Osteoblast (primary cell): ENCODE results near the gene RREB1. TPM values are rescaled to one million over a fixed set of nuclear protein-coding genes. Genes with fewer than 3 reads are reported as not detected.

Experiments used
- DNase-seq: peaks from one replicate; pipeline ENCODE4 v3.0.0; 2011; ENCODE audit warnings: low spot score, mixed read lengths; ENCODE audit not compliant: insufficient read length; ENCODE audit errors: missing footprints
- H2AFZ ChIP-seq: 2 replicates; pipeline ENCODE4 v1.6.0; 2011; ENCODE audit warnings: mild to moderate bottlenecking, low read length
- H3K27ac ChIP-seq: 2 replicates; pipeline ENCODE4 v1.5.1; 2011; ENCODE audit warnings: mild to moderate bottlenecking, low read depth, low read length, moderate library complexity
- H3K27me3 ChIP-seq: 2 replicates; pipeline ENCODE4 v1.6.0; 2012; ENCODE audit warnings: mild to moderate bottlenecking, control low read depth, inconsistent platforms, low read length, moderate library complexity; ENCODE audit not compliant: insufficient read depth
- H3K36me3 ChIP-seq: 2 replicates; pipeline ENCODE4 v1.5.1; 2011; ENCODE audit warnings: mild to moderate bottlenecking, low read length, control low read depth, moderate library complexity; ENCODE audit not compliant: insufficient read depth
- H3K4me1 ChIP-seq: 2 replicates; pipeline ENCODE4 v1.5.1; 2011; ENCODE audit warnings: mild to moderate bottlenecking, low read length, control low read depth, moderate library complexity; ENCODE audit not compliant: insufficient read depth
- H3K4me2 ChIP-seq: 2 replicates; pipeline ENCODE4 v1.6.0; 2011; ENCODE audit warnings: mild to moderate bottlenecking, low read length; ENCODE audit not compliant: insufficient read depth
- H3K4me3 ChIP-seq: fragments of 200-600 bp; sonication (generic); 3 replicates; pipeline ENCODE4 v1.5.1; 2012; ENCODE audit warnings: mild to moderate bottlenecking, low read length, inconsistent platforms; ENCODE audit not compliant: insufficient read depth
- H3K79me2 ChIP-seq: 2 replicates; pipeline ENCODE4 v1.6.0; 2012; ENCODE audit warnings: mild to moderate bottlenecking, low read length, control low read depth, inconsistent platforms; ENCODE audit not compliant: insufficient read depth
- H3K9me3 ChIP-seq: 2 replicates; pipeline ENCODE4 v1.5.1; 2011; ENCODE audit warnings: low read depth, low read length, control low read depth
- H4K20me1 ChIP-seq: 2 replicates; pipeline ENCODE4 v1.6.0; 2012; ENCODE audit warnings: mild to moderate bottlenecking, low read length, control low read depth; ENCODE audit not compliant: insufficient read depth
- total RNA-seq: library from RNA; depleted of rRNA; stranded (reverse); fragments of >200 nt; gene quantifications from 2 replicates; pipeline ENCODE4 v1.2.3, GENCODE V29; 2012
- TF ChIP-seq, protein P1 (sequence below): IDR thresholded peaks from 2 replicates; pipeline ENCODE4 v1.5.1; 2011; ENCODE audit warnings: mild to moderate bottlenecking, low read depth, low read length, moderate library complexity; ENCODE audit errors: extremely low read depth

RREB1 gene
- total RNA-seq, 1 donor = 29.3 TPM

- Histone ChIP-seq H2AFZ (no peak overlapping the region), H3K4me1 (peaks cover 16% of the 10 kb centered on the region), H3K79me2 (peaks cover 29% of the 10 kb centered on the region), H4K20me1 (peaks cover 15% of the 10 kb centered on the region), H3K27me3 (no peaks in the 10 kb centered on the region), H3K4me2 (no peak overlapping the region), H3K27ac (no peak overlapping the region), H3K4me3 (no peak overlapping the region), H3K9me3 (no peaks in the 10 kb centered on the region), H3K36me3 (peaks cover 59% of the 10 kb centered on the region)
- TF ChIP-seq, protein P1, sequence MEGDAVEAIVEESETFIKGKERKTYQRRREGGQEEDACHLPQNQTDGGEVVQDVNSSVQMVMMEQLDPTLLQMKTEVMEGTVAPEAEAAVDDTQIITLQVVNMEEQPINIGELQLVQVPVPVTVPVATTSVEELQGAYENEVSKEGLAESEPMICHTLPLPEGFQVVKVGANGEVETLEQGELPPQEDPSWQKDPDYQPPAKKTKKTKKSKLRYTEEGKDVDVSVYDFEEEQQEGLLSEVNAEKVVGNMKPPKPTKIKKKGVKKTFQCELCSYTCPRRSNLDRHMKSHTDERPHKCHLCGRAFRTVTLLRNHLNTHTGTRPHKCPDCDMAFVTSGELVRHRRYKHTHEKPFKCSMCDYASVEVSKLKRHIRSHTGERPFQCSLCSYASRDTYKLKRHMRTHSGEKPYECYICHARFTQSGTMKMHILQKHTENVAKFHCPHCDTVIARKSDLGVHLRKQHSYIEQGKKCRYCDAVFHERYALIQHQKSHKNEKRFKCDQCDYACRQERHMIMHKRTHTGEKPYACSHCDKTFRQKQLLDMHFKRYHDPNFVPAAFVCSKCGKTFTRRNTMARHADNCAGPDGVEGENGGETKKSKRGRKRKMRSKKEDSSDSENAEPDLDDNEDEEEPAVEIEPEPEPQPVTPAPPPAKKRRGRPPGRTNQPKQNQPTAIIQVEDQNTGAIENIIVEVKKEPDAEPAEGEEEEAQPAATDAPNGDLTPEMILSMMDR = peak; percentile 17
- no peak for DNase-seq
These were observed 110.7 kb downstream of the RREB1 start for GRCh38 chr6:7218406-7218988.

GRCh38 chr6:7219310-7219709, 111.5 kb downstream of the RREB1 start:
- peak; percentile 90 for DNase-seq
- Histone ChIP-seq H3K4me3 (no peak overlapping the region), H4K20me1 (peaks cover 15% of the 10 kb centered on the region), H3K79me2 (peaks cover 29% of the 10 kb centered on the region), H3K27ac (peak overlapping the region; percentile 64), H3K9me3 (no peaks in the 10 kb centered on the region), H3K4me2 (peak overlapping the region; percentile 1), H3K27me3 (no peaks in the 10 kb centered on the region), H2AFZ (no peak overlapping the region), H3K36me3 (peaks cover 52% of the 10 kb centered on the region), H3K4me1 (peaks cover 16% of the 10 kb centered on the region)
- TF ChIP-seq, protein P1 = no peak

GRCh38 chr6:7222197-7222596, 114.4 kb downstream of the RREB1 start:
- peaks cover 51% of the 10 kb centered on the region for H3K36me3 ChIP-seq
- H2AFZ ChIP-seq = no peak overlapping the region
- H3K4me2 ChIP-seq = no peak overlapping the region
- H4K20me1 ChIP-seq = peaks cover 7% of the 10 kb centered on the region
- peaks cover 13% of the 10 kb centered on the region for H3K4me1 ChIP-seq
- H3K27ac ChIP-seq = no peak overlapping the region
- no peaks in the 10 kb centered on the region for H3K9me3 ChIP-seq
- no peak overlapping the region for H3K4me3 ChIP-seq
- TF ChIP-seq, protein P1 = no peak
- no peaks in the 10 kb centered on the region for H3K27me3 ChIP-seq
- DNase-seq = no peak
- H3K79me2 ChIP-seq = peaks cover 16% of the 10 kb centered on the region

GRCh38 chr6:7224731-7225130, 117.0 kb downstream of the RREB1 start:
- DNase-seq = no peak
- Histone ChIP-seq H3K36me3 (peaks cover 49% of the 10 kb centered on the region), H3K79me2 (peaks cover 10% of the 10 kb centered on the region), H3K4me2 (no peak overlapping the region), H3K9me3 (no peaks in the 10 kb centered on the region), H3K4me1 (peaks cover 4% of the 10 kb centered on the region), H2AFZ (no peak overlapping the region), H3K27ac (no peak overlapping the region), H4K20me1 (peaks cover 7% of the 10 kb centered on the region), H3K4me3 (no peak overlapping the region), H3K27me3 (no peaks in the 10 kb centered on the region)
- TF ChIP-seq, protein P1 = no peak
